CD14-positive monocyte (primary cell): ENCODE results near the gene SKP2. TPM values are rescaled to one million over a fixed set of nuclear protein-coding genes. Genes with fewer than 3 reads are reported as not detected.
A peak's percentile ranks its signal among the peaks of the same experiment; 100 is the strongest.

ENCODE experiments used
- DNase-seq, 3 donors: peaks; one replicate each; pipeline ENCODE4 v3.0.0-alpha.2; 2011 to 2022
- H2AFZ ChIP-seq: 2 replicates; pipeline ENCODE4 v1.6.0; 2012; ENCODE audit warnings: mild to moderate bottlenecking, low read depth, low read length, inconsistent platforms; ENCODE audit not compliant: insufficient read depth, poor library complexity, severe bottlenecking
- H3K27ac ChIP-seq, 2 donors: 1 replicate in 1 of 2; 2 replicates in 1 of 2; pipeline ENCODE4 v1.5.1; 2012 to 2013; ENCODE audit warnings: low read length in 2 of 2, control low read depth in 1 of 2, inconsistent platforms in 1 of 2, low read depth in 1 of 2, mild to moderate bottlenecking in 1 of 2
- H3K27me3 ChIP-seq, 2 donors: one replicate each; pipeline versions ENCODE4 v1.6.0 to v1.6.1; 2011 to 2013; ENCODE audit warnings: low read length in 2 of 2; ENCODE audit not compliant: control insufficient read depth in 2 of 2, insufficient read depth in 2 of 2
- H3K36me3 ChIP-seq, 2 donors: replicated peaks in 1 of 2; 1 replicate in 1 of 2; 2 replicates in 1 of 2; pipeline versions ENCODE4 v1.5.1 to v1.6.1; 2012 to 2013; ENCODE audit warnings: low read length in 2 of 2, control low read depth in 1 of 2, inconsistent platforms in 1 of 2, mild to moderate bottlenecking in 1 of 2; ENCODE audit not compliant: insufficient read depth in 2 of 2, control insufficient read depth in 1 of 2
- H3K4me1 ChIP-seq, 2 donors: 1 replicate in 1 of 2; 2 replicates in 1 of 2; pipeline versions ENCODE4 v1.5.1 to v1.6.1; 2012 to 2013; ENCODE audit warnings: low read length in 2 of 2, control low read depth in 1 of 2, inconsistent platforms in 1 of 2, mild to moderate bottlenecking in 1 of 2, moderate library complexity in 1 of 2; ENCODE audit not compliant: insufficient read depth in 2 of 2, control insufficient read depth in 1 of 2
- H3K4me2 ChIP-seq: replicated peaks from 2 replicates; pipeline ENCODE3; 2012; ENCODE audit warnings: low read length, moderate library complexity, mild to moderate bottlenecking; ENCODE audit not compliant: poor library complexity, severe bottlenecking; ENCODE audit errors: extremely low read depth
- H3K4me3 ChIP-seq, 3 experiments: fragments of 200-600 bp in 1 of 3; sonication (generic) in 1 of 3; replicated peaks in 1 of 3; 1 replicate in 2 of 3; 2 replicates in 1 of 3; pipeline ENCODE4 v1.5.1; 2011 to 2013; ENCODE audit warnings: low read length in 3 of 3, mild to moderate bottlenecking in 3 of 3, control low read depth in 2 of 3, low read depth in 2 of 3, inconsistent platforms in 1 of 3, moderate library complexity in 1 of 3
- H3K79me2 ChIP-seq: 2 replicates; pipeline ENCODE4 v1.6.0; 2012; ENCODE audit warnings: mild to moderate bottlenecking, control low read depth, inconsistent platforms, low read length, moderate library complexity; ENCODE audit not compliant: insufficient read depth
- H3K9ac ChIP-seq: 2 replicates; pipeline ENCODE4 v1.6.0; 2017; ENCODE audit warnings: low read length, mild to moderate bottlenecking; ENCODE audit not compliant: insufficient read depth, poor library complexity, severe bottlenecking
- H3K9me3 ChIP-seq, 2 donors: replicated peaks in 1 of 2; 1 replicate in 1 of 2; 2 replicates in 1 of 2; pipeline versions ENCODE4 v1.5.1 to v1.6.1; 2012 to 2013; ENCODE audit warnings: low read length in 2 of 2, control low read depth in 1 of 2; ENCODE audit not compliant: control insufficient read depth in 1 of 2, insufficient read depth in 1 of 2
- H4K20me1 ChIP-seq: 2 replicates; pipeline ENCODE4 v1.6.0; 2012; ENCODE audit warnings: mild to moderate bottlenecking, low read length, control low read depth, moderate library complexity; ENCODE audit not compliant: insufficient read depth
- H3K27ac Mint-ChIP-seq, 7 donors: one replicate each; pipeline ENCODE4 v1.8.0; 2020; ENCODE audit warnings: mild to moderate bottlenecking in 7 of 7, mixed read lengths in 7 of 7, moderate library complexity in 6 of 7, inconsistent platforms in 2 of 7
- H3K27me3 Mint-ChIP-seq, 3 donors: one replicate each; pipeline ENCODE4 v1.8.0; 2021 to 2022; ENCODE audit warnings: low read depth in 3 of 3, mild to moderate bottlenecking in 3 of 3, mixed read lengths in 3 of 3, moderate library complexity in 3 of 3, inconsistent platforms in 1 of 3
- H3K36me3 Mint-ChIP-seq, 2 donors: one replicate each; pipeline ENCODE4 v1.8.0; 2020; ENCODE audit warnings: mixed read lengths in 2 of 2, inconsistent platforms in 1 of 2, mild to moderate bottlenecking in 1 of 2
- H3K4me1 Mint-ChIP-seq: one replicate; pipeline ENCODE4 v1.8.0; 2020; ENCODE audit warnings: mild to moderate bottlenecking, mixed read lengths
- H3K4me3 Mint-ChIP-seq, 2 donors: one replicate each; pipeline ENCODE4 v1.8.0; 2020; ENCODE audit warnings: mild to moderate bottlenecking in 2 of 2, mixed read lengths in 2 of 2, moderate library complexity in 1 of 2
- H3K9me3 Mint-ChIP-seq, 7 donors: one replicate each; pipeline ENCODE4 v1.8.0; 2020 to 2022; ENCODE audit warnings: mixed read lengths in 7 of 7, mild to moderate bottlenecking in 6 of 7, moderate library complexity in 6 of 7, inconsistent platforms in 2 of 7
- CTCF ChIP-seq: fragments of 200-600 bp; IDR thresholded peaks from one replicate; pipeline ENCODE4 v1.8.0; 2022; ENCODE audit warnings: antibody characterized with exemption, mild to moderate bottlenecking
- WGBS: methylation state at CpG from one replicate; pipeline ENCODE4 v1.1.5; 2013; ENCODE audit warnings: missing lambda C conversion rate; ENCODE audit not compliant: insufficient coverage; 5-methylcytosine and 5-hydroxymethylcytosine counted together
- intact Hi-C, 2 donors: fragments of 100-400 bp; cut with micrococcal nuclease; formaldehyde crosslinking; loops; one replicate each; pipeline versions ENCODE4 v1.15.0 to v1.15.1; 2023
- polyA plus RNA-seq, 3 donors: library from polyadenylated mRNA; depleted of rRNA in 1 of 3; unstranded in 2 of 3; stranded (reverse) in 1 of 3; fragments of 300-500 nt in 2 of 3; fragments of >200 nt in 1 of 3; fragmentation: Illumina TruSeq in 2 of 3; gene quantifications; 1 replicate in 2 of 3; 2 replicates in 1 of 3; pipeline ENCODE4 v1.2.3, GENCODE V29; 2012 to 2021

SKP2 gene
- polyA plus RNA-seq, 3 donors, result 14.4 to 18.0 (median 15.5) TPM

- no peaks in the 10 kb centered on the region for H3K4me1 ChIP-seq
- no peaks in the 10 kb centered on the region for H3K79me2 ChIP-seq
- 99% methylated on average over 5 of the region's 7 CpGs for WGBS
- H4K20me1 ChIP-seq, result no peaks in the 10 kb centered on the region
- H3K9me3 Mint-ChIP-seq, result peaks cover 0 to 20% (median 12%) of the 10 kb centered on the region in 7 donors
- no peaks in the 10 kb centered on the region for H3K27me3 ChIP-seq
- H3K36me3 ChIP-seq, result peaks cover 45 to 72% of the 10 kb centered on the region in 2 donors
- H3K4me3 ChIP-seq, result no peak overlapping the region
- TF ChIP-seq CTCF, result no peak
- H3K4me2 ChIP-seq, result no peak overlapping the region
- H3K4me3 Mint-ChIP-seq, result no peak overlapping the region
- intact Hi-C loops, result no loop called here
- no peak overlapping the region for H3K27ac ChIP-seq
- H3K9me3 ChIP-seq, result peaks cover 9 to 18% of the 10 kb centered on the region in 2 donors
- no peak overlapping the region for H2AFZ ChIP-seq
- H3K36me3 Mint-ChIP-seq, result peaks cover 38 to 61% of the 10 kb centered on the region in 2 donors
- H3K27me3 Mint-ChIP-seq, result no peaks in the 10 kb centered on the region
- no peak overlapping the region for H3K9ac ChIP-seq
- no peaks in the 10 kb centered on the region for H3K4me1 Mint-ChIP-seq
- no peak for DNase-seq
- peak overlapping the region in 1 of 7 donors; percentile 44 for H3K27ac Mint-ChIP-seq
Measured at GRCh38 chr5:36138900-36139683, 12.8 kb upstream of the SKP2 start.

GRCh38 chr5:36145311-36145710 lies 6.6 kb upstream of the SKP2 start:
- peaks cover 17 to 18% of the 10 kb centered on the region in 2 donors for H3K36me3 Mint-ChIP-seq
- no peak for TF ChIP-seq CTCF
- Histone ChIP-seq H3K9me3 (peaks cover under 1 to 2% of the 10 kb centered on the region in 2 donors), H3K9ac (no peak overlapping the region), H3K4me1 (peaks cover under 1 to 2% of the 10 kb centered on the region in 2 donors), H3K27me3 (no peaks in the 10 kb centered on the region), H3K4me2 (no peak overlapping the region), H3K4me3 (no peak overlapping the region), H2AFZ (no peak overlapping the region), H3K36me3 (peaks cover 17 to 31% of the 10 kb centered on the region in 2 donors), H4K20me1 (peaks cover 4% of the 10 kb centered on the region), H3K27ac (no peak overlapping the region), H3K79me2 (peaks cover 45% of the 10 kb centered on the region)
- peaks cover 7% of the 10 kb centered on the region for H3K4me1 Mint-ChIP-seq
- peaks cover 0 to 7% (median 4%) of the 10 kb centered on the region in 7 donors for H3K9me3 Mint-ChIP-seq
- H3K27ac Mint-ChIP-seq, result no peak overlapping the region
- no peak for DNase-seq
- intact Hi-C loops, result no loop called here
- no peaks in the 10 kb centered on the region for H3K27me3 Mint-ChIP-seq
- WGBS, result 100% methylated on average over 1 of the region's 4 CpGs
- H3K4me3 Mint-ChIP-seq, result no peak overlapping the region
